GM12874 (cell line): ENCODE data around the gene SMYD5.
A peak's percentile ranks its signal among the peaks of the same experiment; 100 is the strongest.

ENCODE experiments used
- TF ChIP-seq, protein P1 (sequence below): IDR thresholded peaks from 2 replicates; pipeline ENCODE4 v1.5.1; 2011; ENCODE audit warnings: low read depth, mild to moderate bottlenecking, control low read depth, low read length, moderate library complexity; ENCODE audit not compliant: insufficient read depth

SMYD5 gene

DNA sequence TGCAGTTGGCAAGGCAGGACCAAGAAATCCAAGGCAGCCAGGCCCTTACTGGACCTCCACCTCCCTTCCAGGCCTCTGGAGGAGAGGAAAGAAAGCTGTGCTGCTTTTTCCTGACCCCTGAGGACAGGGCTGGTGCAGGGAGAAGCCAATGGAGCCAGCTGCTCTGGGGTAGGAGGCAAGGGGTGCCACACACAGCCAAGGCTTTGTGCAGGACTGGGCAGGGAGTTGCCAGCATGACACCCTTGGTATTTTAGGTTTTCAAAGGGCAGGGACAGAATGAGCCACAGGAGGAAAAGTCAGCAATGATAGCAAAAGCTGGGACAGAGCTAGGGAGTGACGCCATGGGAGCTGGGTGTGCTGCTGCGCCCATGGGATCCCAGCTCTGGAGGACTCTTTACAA is 43.0 kb downstream of the SMYD5 start:
- TF ChIP-seq, protein P1, sequence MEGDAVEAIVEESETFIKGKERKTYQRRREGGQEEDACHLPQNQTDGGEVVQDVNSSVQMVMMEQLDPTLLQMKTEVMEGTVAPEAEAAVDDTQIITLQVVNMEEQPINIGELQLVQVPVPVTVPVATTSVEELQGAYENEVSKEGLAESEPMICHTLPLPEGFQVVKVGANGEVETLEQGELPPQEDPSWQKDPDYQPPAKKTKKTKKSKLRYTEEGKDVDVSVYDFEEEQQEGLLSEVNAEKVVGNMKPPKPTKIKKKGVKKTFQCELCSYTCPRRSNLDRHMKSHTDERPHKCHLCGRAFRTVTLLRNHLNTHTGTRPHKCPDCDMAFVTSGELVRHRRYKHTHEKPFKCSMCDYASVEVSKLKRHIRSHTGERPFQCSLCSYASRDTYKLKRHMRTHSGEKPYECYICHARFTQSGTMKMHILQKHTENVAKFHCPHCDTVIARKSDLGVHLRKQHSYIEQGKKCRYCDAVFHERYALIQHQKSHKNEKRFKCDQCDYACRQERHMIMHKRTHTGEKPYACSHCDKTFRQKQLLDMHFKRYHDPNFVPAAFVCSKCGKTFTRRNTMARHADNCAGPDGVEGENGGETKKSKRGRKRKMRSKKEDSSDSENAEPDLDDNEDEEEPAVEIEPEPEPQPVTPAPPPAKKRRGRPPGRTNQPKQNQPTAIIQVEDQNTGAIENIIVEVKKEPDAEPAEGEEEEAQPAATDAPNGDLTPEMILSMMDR, result no peak

DNA sequence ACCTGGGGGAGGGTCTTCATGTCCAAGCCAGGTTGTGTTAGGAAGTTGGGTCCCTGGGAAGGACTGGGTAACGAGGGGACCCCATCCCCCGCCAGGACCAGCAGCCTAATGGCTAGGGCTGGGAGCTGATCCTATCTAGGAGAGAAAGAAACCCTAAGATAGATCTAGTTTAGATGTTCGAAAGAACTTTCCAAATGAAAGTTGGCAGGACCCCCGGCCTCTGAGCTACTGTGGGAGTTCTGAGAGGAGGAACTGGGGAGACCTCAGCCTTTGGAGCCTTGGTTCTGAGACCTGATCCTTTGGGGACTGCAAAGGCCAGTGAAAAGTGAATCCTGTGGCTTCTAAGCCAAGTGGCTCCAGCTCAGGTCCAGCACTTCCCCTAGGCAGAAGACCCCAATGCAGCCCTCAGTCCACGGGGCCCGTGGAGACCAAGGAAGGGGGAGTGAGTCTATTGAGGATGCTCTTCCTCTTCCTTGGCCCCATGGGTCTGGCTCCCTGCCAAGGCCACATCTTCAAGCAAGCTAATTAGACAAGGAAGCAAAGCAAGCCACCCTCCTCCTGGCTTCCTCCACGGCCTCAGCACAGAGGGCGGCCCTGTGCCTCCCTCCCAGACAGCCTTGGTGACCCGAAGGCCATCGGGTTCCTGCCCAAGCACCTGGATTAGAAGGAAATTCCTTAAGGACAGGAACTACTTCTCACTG is 43.5 kb downstream of the SMYD5 start:
- TF ChIP-seq, protein P1, result no peak

DNA sequence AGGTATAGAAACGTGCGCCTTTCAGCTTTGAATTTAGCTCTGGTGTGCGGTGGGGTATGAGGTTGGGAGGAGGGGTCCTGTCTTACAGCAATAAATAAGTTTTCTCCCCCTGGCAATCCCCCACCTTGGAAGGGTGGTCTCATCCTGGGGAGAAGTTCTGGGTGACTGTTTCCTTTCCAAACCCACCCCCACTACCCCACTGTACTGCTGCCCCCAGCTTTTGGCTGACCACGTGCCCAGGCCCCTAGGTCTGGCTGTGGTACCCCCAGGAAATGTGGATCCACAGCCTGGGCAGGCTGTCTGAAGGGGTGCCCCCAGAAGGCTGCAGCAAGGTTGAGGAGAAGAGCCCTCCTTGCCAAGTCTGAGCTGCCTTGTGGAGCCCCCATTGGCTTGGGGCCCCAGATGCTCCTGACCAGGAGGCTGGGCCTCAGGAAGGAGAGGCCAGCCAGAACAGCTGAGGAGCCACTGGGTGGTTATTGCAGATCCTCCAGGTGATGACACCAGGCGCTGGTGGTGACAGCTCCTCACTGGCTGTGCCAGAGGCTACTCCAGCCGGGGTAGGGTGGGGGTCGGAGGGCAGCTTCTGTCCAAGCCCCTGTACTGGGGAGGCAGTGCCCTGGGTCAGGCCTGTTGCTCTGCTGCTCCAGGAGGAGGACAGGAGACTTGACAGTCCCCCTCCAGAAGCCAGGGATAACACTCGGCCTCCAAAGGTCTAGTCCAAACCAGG is 44.3 kb downstream of the SMYD5 start:
- TF ChIP-seq, protein P1, result no peak

DNA sequence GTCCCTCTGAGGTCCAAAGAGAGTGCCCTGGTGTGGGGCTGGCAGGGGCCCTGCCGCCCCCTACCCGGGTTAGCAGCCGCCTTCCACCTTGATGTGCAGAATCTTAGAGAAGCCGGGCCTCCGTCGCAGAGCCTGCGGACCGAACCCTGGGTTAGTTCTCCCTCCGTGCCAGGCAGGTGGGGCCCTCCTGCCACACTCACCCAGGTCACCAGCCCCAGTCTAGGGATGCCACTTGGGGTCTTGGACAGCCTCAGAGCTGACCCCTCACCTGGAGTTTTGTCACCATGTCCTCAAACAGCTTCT is 44.8 kb downstream of the SMYD5 start:
- TF ChIP-seq, protein P1, result no peak

DNA sequence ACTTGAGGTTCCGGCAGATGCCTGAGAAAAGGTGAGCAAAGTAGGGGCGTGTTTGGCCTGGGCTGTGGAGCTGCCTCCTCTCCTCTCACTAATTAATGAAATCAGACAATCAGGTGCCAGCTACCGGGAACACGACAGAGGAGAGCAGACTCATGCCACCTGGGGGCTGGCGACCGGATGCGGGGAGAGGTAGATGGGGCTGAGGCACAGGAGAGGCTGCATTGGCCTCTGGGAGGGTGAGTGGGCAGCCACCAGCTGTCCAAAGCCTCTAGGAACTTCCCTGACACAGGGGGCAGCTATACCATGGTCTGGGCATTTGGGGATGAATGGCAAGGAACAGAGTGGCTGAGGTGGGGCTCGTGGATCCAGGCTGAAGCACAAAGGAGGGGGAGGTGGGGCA is 45.2 kb downstream of the SMYD5 start:
- TF ChIP-seq, protein P1, result no peak

DNA sequence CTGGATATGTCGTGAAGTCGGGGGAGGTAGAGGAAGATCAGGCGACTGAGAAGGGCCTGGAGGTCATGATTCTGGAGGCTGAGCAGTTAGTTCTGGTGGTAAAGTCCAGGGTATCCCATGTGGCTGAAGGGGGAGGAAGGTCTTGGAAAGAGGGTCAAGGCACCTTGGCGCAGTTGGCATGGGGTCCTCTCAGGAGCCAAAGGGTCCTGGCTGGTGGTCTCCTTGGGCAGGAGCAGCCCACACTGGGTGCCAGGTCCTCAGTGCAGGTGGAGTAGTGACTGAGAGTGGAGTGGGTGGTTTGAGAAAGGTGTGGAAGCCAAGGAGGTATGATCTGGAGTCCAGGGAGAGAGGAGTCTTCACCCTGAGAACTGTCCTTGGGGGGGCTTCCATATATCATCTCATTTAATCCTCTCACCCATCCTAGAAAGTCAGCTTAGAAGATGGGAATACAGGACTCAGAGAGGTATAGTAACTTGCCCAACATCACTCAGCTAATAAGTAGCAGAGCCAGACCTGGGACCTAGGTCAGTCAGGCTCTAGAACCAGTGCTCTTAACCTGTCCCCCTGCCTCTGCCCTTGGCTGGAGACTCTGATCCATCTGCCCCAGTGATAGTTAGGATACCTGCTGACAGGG is 45.8 kb downstream of the SMYD5 start:
- TF ChIP-seq, protein P1, result no peak

DNA sequence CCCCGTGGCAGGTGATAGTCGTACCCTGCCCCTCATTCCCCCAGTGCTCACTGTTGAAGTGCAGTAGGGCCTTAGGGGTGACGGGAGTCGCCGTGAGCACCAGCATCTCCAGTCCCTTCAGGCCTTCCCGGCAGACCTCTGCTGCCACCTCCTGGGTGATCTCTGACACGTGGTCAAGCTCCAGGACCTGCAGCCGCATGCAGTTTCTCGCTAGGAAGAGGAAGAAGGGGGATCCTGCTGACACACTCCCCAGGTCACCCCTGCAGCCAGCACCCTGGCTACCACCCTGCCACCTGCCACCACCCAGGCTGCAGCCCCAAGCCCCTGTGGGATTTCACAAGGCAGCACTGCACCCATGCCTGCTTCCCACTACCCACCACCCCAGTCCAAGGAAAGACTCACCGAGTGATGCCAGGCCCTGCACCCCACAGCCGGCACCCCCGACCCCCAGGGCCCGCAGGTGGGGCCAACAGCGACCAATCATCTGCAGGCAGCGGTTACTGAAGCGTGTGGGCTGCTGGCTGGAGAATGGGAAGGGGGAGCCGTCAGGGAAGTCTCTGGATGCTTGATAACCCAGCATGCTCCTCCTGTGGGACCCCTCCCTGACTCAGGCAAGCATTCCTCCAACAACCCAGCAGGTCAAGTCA is 46.4 kb downstream of the SMYD5 start:
- TF ChIP-seq, protein P1, result peak; percentile 26; the same call in 1 of the 2 replicates
